ENCODE data around the gene CAV1. TPM values are rescaled to one million over a fixed set of nuclear protein-coding genes. Genes with fewer than 3 reads are reported as not detected.

The CAV1 gene
- polyA plus RNA-seq, 4 donors = 3.1 to 57.3 (median 25.6) TPM

GRCh38 chr7:116551692-116552091 is 26.9 kb downstream of the CAV1 start:
- H3K9me3 ChIP-seq (ENCODE audit: control insufficient read depth in 2 of 2, insufficient read depth in 1 of 2, low read depth in 1 of 2, low read length in 1 of 2) = no peaks in the 10 kb centered on the region
- DNase-seq (no peak), FAIRE-seq (no peak)
- peaks cover 0 to 3% (median 0%) of the 10 kb centered on the region in 3 donors for H3K4me1 ChIP-seq (ENCODE audit: control insufficient read depth in 3 of 3, insufficient read depth in 2 of 3, low read depth in 1 of 3, low read length in 2 of 3)
- peak overlapping the region in 1 of 3 donors; percentile 18 for H3K27ac ChIP-seq (ENCODE audit: low read depth in 1 of 3, low read length in 2 of 3)
- H3K27me3 ChIP-seq (ENCODE audit: control insufficient read depth in 3 of 3, insufficient read depth in 3 of 3, low read length in 3 of 3) = no peaks in the 10 kb centered on the region
- 89 to 97% (median 91%) methylated on average over 5 of the region's 5 CpGs for WGBS, 3 donors
- H3K36me3 ChIP-seq (ENCODE audit: control insufficient read depth in 3 of 3, insufficient read depth in 2 of 3, low read depth in 1 of 3, low read length in 3 of 3) = no peaks in the 10 kb centered on the region
- H3K4me3 ChIP-seq (ENCODE audit: low read depth in 1 of 3, low read length in 3 of 3) = no peak overlapping the region

DNA sequence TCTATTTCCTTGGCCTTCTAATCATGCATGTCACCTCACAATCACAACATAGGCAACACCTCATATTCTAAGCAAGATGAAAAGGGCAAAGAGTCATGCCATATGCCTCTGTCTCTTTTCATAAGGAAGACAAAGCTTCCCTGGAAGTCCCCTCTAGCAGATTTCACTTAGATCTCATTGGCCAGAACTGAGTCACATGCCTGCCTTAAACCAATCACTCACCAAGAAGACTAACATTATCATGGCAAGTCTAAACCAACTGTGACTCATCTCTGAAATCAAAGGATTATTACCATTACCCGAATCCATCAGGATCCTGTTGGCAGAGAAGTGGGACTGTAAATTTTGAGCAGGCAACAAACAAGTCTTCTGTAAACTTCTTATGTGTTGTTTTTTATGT is 27.8 kb downstream of the CAV1 start:
- no peaks in the 10 kb centered on the region for H3K36me3 ChIP-seq (ENCODE audit: control insufficient read depth in 3 of 3, insufficient read depth in 2 of 3, low read depth in 1 of 3, low read length in 3 of 3)
- H3K4me3 ChIP-seq (ENCODE audit: low read depth in 1 of 3, low read length in 3 of 3) = no peak overlapping the region
- no peak overlapping the region for H3K27ac ChIP-seq (ENCODE audit: low read depth in 1 of 3, low read length in 2 of 3)
- 40 to 66% (median 42%) methylated on average over 1 of the region's 1 CpG for WGBS, 3 donors
- no peak for FAIRE-seq
- no peak for DNase-seq
- peaks cover 0 to 3% (median 0%) of the 10 kb centered on the region in 3 donors for H3K4me1 ChIP-seq (ENCODE audit: control insufficient read depth in 3 of 3, insufficient read depth in 2 of 3, low read depth in 1 of 3, low read length in 2 of 3)
- no peaks in the 10 kb centered on the region for H3K9me3 ChIP-seq (ENCODE audit: control insufficient read depth in 2 of 2, insufficient read depth in 1 of 2, low read depth in 1 of 2, low read length in 1 of 2)
- H3K27me3 ChIP-seq (ENCODE audit: control insufficient read depth in 3 of 3, insufficient read depth in 3 of 3, low read length in 3 of 3) = no peaks in the 10 kb centered on the region

- no peak overlapping the region for H3K4me3 ChIP-seq (ENCODE audit: low read depth in 1 of 3, low read length in 3 of 3)
- FAIRE-seq = no peak
- peaks cover 0 to 3% (median 0%) of the 10 kb centered on the region in 3 donors for H3K4me1 ChIP-seq (ENCODE audit: control insufficient read depth in 3 of 3, insufficient read depth in 2 of 3, low read depth in 1 of 3, low read length in 2 of 3)
- no peaks in the 10 kb centered on the region for H3K9me3 ChIP-seq (ENCODE audit: control insufficient read depth in 2 of 2, insufficient read depth in 1 of 2, low read depth in 1 of 2, low read length in 1 of 2)
- H3K36me3 ChIP-seq (ENCODE audit: control insufficient read depth in 3 of 3, insufficient read depth in 2 of 3, low read depth in 1 of 3, low read length in 3 of 3) = no peaks in the 10 kb centered on the region
- H3K27me3 ChIP-seq (ENCODE audit: control insufficient read depth in 3 of 3, insufficient read depth in 3 of 3, low read length in 3 of 3) = no peaks in the 10 kb centered on the region
- no peak overlapping the region for H3K27ac ChIP-seq (ENCODE audit: low read depth in 1 of 3, low read length in 2 of 3)
- DNase-seq = no peak
- WGBS, 3 donors = 68 to 77% (median 74%) methylated on average over 3 of the region's 3 CpGs
Measured at GRCh38 chr7:116553168-116553964, 28.5 kb downstream of the CAV1 start.

DNA sequence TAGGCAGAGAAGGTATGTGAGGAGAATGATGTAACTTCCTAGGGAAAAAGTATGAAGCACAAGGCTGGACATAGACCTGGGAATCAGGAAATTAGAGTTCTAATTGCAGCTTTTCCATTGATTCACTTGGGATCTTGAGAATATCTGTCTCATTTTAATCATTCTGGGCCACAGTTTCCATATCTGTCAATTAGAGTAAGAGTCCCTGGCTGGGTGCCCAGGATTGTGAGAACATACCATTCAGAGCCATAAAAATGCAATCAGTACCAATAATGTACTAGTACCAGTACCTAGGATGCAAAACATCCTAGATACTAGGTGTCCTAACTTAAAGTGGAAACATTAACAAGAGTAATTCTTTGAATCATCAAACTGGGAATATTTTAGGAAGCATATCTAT is 29.6 kb downstream of the CAV1 start:
- FAIRE-seq (no peak), DNase-seq (peak in 1 of 2 donors; percentile 50)
- Histone ChIP-seq H3K27ac (ENCODE audit: low read depth in 1 of 3, low read length in 2 of 3) (no peak overlapping the region), H3K27me3 (ENCODE audit: control insufficient read depth in 3 of 3, insufficient read depth in 3 of 3, low read length in 3 of 3) (no peaks in the 10 kb centered on the region), H3K4me3 (ENCODE audit: low read depth in 1 of 3, low read length in 3 of 3) (no peak overlapping the region), H3K9me3 (ENCODE audit: control insufficient read depth in 2 of 2, insufficient read depth in 1 of 2, low read depth in 1 of 2, low read length in 1 of 2) (no peaks in the 10 kb centered on the region), H3K36me3 (ENCODE audit: control insufficient read depth in 3 of 3, insufficient read depth in 2 of 3, low read depth in 1 of 3, low read length in 3 of 3) (no peaks in the 10 kb centered on the region), H3K4me1 (ENCODE audit: control insufficient read depth in 3 of 3, insufficient read depth in 2 of 3, low read depth in 1 of 3, low read length in 2 of 3) (peaks cover 0 to 3% (median 0%) of the 10 kb centered on the region in 3 donors)

DNA sequence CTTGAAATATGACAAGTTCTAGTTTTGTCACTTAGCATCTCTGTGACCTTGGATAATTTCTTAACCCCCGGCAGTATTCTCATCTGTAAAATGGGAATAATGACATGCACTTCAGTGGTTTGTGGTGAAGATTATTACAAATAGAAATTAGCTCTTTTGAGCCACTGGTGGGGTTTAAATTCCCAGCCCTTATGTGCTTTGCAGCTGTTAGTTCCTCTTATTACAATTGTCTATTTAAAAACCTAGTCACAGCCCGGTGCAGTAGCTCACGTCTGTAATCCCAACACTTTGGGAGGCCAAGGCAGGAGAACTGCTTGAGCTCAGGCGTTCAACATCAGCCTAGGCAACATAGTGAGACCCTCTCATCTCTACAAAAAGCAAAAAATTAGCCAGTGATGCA is 30.1 kb downstream of the CAV1 start:
- 67 to 81% (median 74%) methylated on average over 4 of the region's 4 CpGs for WGBS, 3 donors
- H3K9me3 ChIP-seq (ENCODE audit: control insufficient read depth in 2 of 2, insufficient read depth in 1 of 2, low read depth in 1 of 2, low read length in 1 of 2) = no peaks in the 10 kb centered on the region
- H3K4me3 ChIP-seq (ENCODE audit: low read depth in 1 of 3, low read length in 3 of 3) = no peak overlapping the region
- FAIRE-seq (no peak), DNase-seq (no peak)
- H3K27me3 ChIP-seq (ENCODE audit: control insufficient read depth in 3 of 3, insufficient read depth in 3 of 3, low read length in 3 of 3) = no peaks in the 10 kb centered on the region
- H3K4me1 ChIP-seq (ENCODE audit: control insufficient read depth in 3 of 3, insufficient read depth in 2 of 3, low read depth in 1 of 3, low read length in 2 of 3) = peaks cover 0 to 3% (median 0%) of the 10 kb centered on the region in 3 donors
- H3K27ac ChIP-seq (ENCODE audit: low read depth in 1 of 3, low read length in 2 of 3) = no peak overlapping the region
- H3K36me3 ChIP-seq (ENCODE audit: control insufficient read depth in 3 of 3, insufficient read depth in 2 of 3, low read depth in 1 of 3, low read length in 3 of 3) = no peaks in the 10 kb centered on the region

DNA sequence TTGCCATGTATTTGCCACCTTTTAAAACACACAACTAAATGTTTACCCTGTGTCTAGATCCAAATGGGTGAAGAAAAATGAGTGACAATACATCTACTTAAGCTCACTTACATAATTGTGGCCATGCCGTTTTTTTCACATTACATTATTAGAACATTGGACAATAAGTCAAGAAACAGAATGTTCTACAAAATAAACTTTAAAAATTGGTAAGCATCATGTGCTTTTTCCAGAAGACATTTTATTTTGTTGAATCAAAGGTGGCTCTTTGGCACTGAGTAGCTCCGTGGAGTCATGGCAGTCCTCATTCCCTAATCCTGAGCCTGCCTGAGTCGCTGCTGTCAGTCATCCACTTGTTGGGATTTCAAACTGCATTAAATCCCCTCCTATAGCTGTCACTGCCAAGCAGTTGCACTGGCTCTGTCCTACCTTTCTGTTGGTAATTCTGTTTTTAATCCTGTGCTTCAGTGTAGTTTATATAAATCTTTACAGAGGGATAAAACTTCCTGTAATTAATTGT is 32.3 kb downstream of the CAV1 start:
- no peak for FAIRE-seq
- no peaks in the 10 kb centered on the region for H3K4me1 ChIP-seq (ENCODE audit: control insufficient read depth in 3 of 3, insufficient read depth in 2 of 3, low read depth in 1 of 3, low read length in 2 of 3)

DNA sequence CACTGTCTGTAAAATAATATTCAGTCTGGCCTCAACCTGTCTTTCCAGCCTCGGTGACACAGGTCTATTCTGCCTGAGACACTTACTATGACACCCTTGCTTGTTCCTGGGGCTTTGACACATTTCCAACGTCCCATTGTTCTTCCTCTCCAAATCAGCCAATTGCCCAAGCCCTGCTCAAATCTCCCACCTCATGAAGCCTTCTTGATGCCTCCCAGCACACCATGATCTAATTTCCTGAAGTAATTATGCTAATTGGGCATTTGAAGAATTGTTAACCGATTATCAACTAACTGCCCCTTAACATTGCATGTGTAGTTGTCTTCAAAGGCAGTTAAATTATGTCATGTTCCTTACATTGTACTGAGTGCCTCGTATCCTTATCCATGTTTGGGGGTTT is 33.1 kb downstream of the CAV1 start:
- FAIRE-seq = no peak
- no peak overlapping the region for H3K27ac ChIP-seq (ENCODE audit: low read depth in 1 of 3, low read length in 2 of 3)
- 73 to 81% (median 78%) methylated on average over 4 of the region's 4 CpGs for WGBS, 3 donors

More for the DNA sequence above, 32.3 kb downstream of the CAV1 start:
- Histone ChIP-seq H3K4me3 (ENCODE audit: low read depth in 1 of 3, low read length in 3 of 3) (no peak overlapping the region), H3K27me3 (ENCODE audit: control insufficient read depth in 3 of 3, insufficient read depth in 3 of 3, low read length in 3 of 3) (no peaks in the 10 kb centered on the region), H3K36me3 (ENCODE audit: control insufficient read depth in 3 of 3, insufficient read depth in 2 of 3, low read depth in 1 of 3, low read length in 3 of 3) (peaks cover 0 to 4% (median 0%) of the 10 kb centered on the region in 3 donors), H3K9me3 (ENCODE audit: control insufficient read depth in 2 of 2, insufficient read depth in 1 of 2, low read depth in 1 of 2, low read length in 1 of 2) (no peaks in the 10 kb centered on the region), H3K27ac (ENCODE audit: low read depth in 1 of 3, low read length in 2 of 3) (no peak overlapping the region)
- 79 to 83% (median 81%) methylated on average over 3 of the region's 3 CpGs for WGBS, 3 donors
- DNase-seq = no peak

DNA sequence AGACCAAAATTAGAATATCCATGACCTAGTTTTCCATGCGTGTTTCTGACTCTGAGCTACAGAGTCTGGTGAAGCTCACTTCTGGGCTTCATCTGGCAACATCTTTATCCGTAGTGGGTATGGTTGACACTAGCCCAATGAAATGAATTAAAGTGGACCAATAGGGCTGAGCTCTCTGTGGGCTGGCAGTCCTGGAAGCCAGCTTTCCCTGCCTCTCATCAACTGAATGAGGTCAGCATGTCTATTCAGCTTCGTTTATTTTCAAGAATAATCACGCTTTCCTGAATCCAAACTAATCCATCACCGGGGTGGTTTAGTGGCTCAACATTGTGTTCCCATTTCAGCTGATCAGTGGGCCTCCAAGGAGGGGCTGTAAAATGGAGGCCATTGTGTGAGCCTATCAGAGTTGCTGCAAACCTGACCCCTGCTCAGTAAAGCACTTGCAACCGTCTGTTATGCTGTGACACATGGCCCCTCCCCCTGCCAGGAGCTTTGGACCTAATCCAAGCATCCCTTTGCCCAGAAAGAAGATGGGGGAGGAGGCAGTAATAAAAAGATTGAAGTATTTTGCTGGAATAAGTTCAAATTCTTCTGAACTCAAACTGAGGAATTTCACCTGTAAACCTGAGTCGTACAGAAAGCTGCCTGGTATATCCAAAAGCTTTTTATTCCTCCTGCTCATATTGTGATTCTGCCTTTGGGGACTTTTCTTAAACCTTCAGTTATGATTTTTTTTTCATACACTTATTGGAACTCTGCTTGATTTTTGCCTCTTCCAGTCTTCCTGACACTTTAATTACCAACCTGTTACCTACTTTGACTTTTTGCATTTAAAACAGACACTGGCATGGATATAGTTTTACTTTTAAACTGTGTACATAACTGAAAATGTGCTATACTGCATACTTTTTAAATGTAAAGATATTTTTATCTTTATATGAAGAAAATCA is 35.5 kb downstream of the CAV1 start:
- FAIRE-seq (no peak), DNase-seq (no peak)
- Histone ChIP-seq H3K27ac (ENCODE audit: low read depth in 1 of 3, low read length in 2 of 3) (peak overlapping the region in 1 of 3 donors; percentile 4), H3K36me3 (ENCODE audit: control insufficient read depth in 3 of 3, insufficient read depth in 2 of 3, low read depth in 1 of 3, low read length in 3 of 3) (peaks cover 0 to 4% (median 0%) of the 10 kb centered on the region in 3 donors), H3K9me3 (ENCODE audit: control insufficient read depth in 2 of 2, insufficient read depth in 1 of 2, low read depth in 1 of 2, low read length in 1 of 2) (no peaks in the 10 kb centered on the region), H3K4me3 (ENCODE audit: low read depth in 1 of 3, low read length in 3 of 3) (peak overlapping the region in 1 of 3 donors; percentile 20), H3K27me3 (ENCODE audit: control insufficient read depth in 3 of 3, insufficient read depth in 3 of 3, low read length in 3 of 3) (no peaks in the 10 kb centered on the region), H3K4me1 (ENCODE audit: control insufficient read depth in 3 of 3, insufficient read depth in 2 of 3, low read depth in 1 of 3, low read length in 2 of 3) (no peaks in the 10 kb centered on the region)
- 60 to 66% (median 63%) methylated on average over 7 of the region's 7 CpGs for WGBS, 3 donors

More for the DNA sequence above, 33.1 kb downstream of the CAV1 start:
- no peaks in the 10 kb centered on the region for H3K27me3 ChIP-seq (ENCODE audit: control insufficient read depth in 3 of 3, insufficient read depth in 3 of 3, low read length in 3 of 3)
- H3K9me3 ChIP-seq (ENCODE audit: control insufficient read depth in 2 of 2, insufficient read depth in 1 of 2, low read depth in 1 of 2, low read length in 1 of 2) = no peaks in the 10 kb centered on the region
- no peak for DNase-seq
- peaks cover 0 to 4% (median 0%) of the 10 kb centered on the region in 3 donors for H3K36me3 ChIP-seq (ENCODE audit: control insufficient read depth in 3 of 3, insufficient read depth in 2 of 3, low read depth in 1 of 3, low read length in 3 of 3)
- H3K4me3 ChIP-seq (ENCODE audit: low read depth in 1 of 3, low read length in 3 of 3) = no peak overlapping the region
- H3K4me1 ChIP-seq (ENCODE audit: control insufficient read depth in 3 of 3, insufficient read depth in 2 of 3, low read depth in 1 of 3, low read length in 2 of 3) = no peaks in the 10 kb centered on the region
